Body of pancreas (tissue), 4 donors: Measurements from ENCODE around the gene UBE2L3. TPM values are rescaled to one million over a fixed set of nuclear protein-coding genes. Genes with fewer than 3 reads are reported as not detected.
"Not testable (repeated sequence)": the region's sequence is repeated elsewhere in the genome, so short reads cannot be mapped to it uniquely, and the experiment has no call there.

Experiments used
- ATAC-seq: fragments of 150-250 bp; one replicate; pipeline ENCODE4 v1.9.1; 2016
- DNase-seq, 4 donors: peaks; one replicate each; pipeline ENCODE4 v3.0.0-alpha.2; 2019
- H3K27ac ChIP-seq, 4 donors: fragments of 200-600 bp; sonication (generic); 1 replicate in 3 of 4; 2 replicates in 1 of 4; pipeline versions ENCODE4 v1.5.1 to v1.6.1; 2016 to 2019; ENCODE audit warnings: mild to moderate bottlenecking in 1 of 4, mixed read lengths in 1 of 4, moderate library complexity in 1 of 4
- H3K27me3 ChIP-seq, 2 donors: fragments of 200-600 bp; sonication (generic); one replicate each; pipeline ENCODE4 v1.6.0; 2016; ENCODE audit warnings: mild to moderate bottlenecking in 1 of 2
- H3K36me3 ChIP-seq, 2 donors: fragments of 200-600 bp; sonication (generic); replicated peaks in 1 of 2; 2 replicates each; pipeline ENCODE4 v1.5.1; 2016; ENCODE audit warnings: low read depth in 2 of 2; ENCODE audit not compliant: insufficient read depth in 1 of 2
- H3K4me1 ChIP-seq: fragments of 200-600 bp; sonication (generic); one replicate; pipeline ENCODE4 v1.6.0; 2016
- H3K4me3 ChIP-seq, 2 donors: fragments of 200-600 bp; sonication (generic); 1 replicate in 1 of 2; 2 replicates in 1 of 2; pipeline ENCODE4 v1.5.1; 2016 to 2019
- H3K9me3 ChIP-seq, 3 donors: fragments of 200-600 bp; sonication (generic); 1 replicate in 2 of 3; 2 replicates in 1 of 3; pipeline ENCODE4 v1.5.1; 2016
- POLR2A ChIP-seq, 3 donors: fragments of 450-650 bp; IDR thresholded peaks; one replicate each; pipeline ENCODE4 v1.6.1; 2016; ENCODE audit warnings: antibody characterized with exemption in 3 of 3, mild to moderate bottlenecking in 2 of 3
- WGBS, 2 donors: methylation state at CpG; one replicate each; pipeline ENCODE4 v1.1.5; 2017; 5-methylcytosine and 5-hydroxymethylcytosine counted together
- intact Hi-C: fragments of 100-400 bp; cut with DNase I; formaldehyde crosslinking; loops from one replicate; pipeline ENCODE4 v1.15.1; 2023
- total RNA-seq, 2 donors: library from RNA; depleted of rRNA; stranded (reverse); fragments of >200 nt; gene quantifications; one replicate each; pipeline ENCODE4 v1.1.0, GENCODE V29; 2016
- TF ChIP-seq, protein P1 (sequence below), 7 experiments: fragments of 450-650 bp in 4 of 7; fragments of 200-600 bp in 3 of 7; sonication (generic) in 3 of 7; IDR thresholded peaks; one replicate each; pipeline ENCODE4 v1.5.1; 2016 to 2019; ENCODE audit warnings: antibody characterized with exemption in 7 of 7

UBE2L3 gene
- total RNA-seq, 2 donors from 2014 or later, result 17.4 to 33.3 TPM

DNA sequence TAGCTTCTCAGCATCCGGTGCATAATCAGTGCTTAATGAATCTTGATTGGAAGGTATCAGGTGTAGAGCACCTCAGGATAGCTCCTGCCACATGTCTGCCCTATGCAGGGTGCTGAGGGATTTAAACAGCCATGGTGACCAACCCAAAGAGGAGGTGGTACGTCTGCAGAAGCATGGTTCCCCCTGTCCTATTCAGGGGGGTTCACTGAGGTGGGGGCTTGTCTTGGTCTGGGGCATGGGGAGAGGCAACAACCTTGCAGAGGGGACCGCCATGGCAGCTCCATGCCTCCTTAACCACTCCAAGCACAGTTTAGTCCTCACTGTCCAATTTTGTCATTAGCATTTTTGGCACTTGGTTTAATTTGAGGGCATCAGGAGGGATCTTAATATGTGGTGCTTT is 24.9 kb downstream of the UBE2L3 start:
- Histone ChIP-seq H3K4me1 (peaks cover 33% of the 10 kb centered on the region), H3K27me3 (no peaks in the 10 kb centered on the region), H3K4me3 (no peak overlapping the region), H3K36me3 (peaks cover 0 to 6% of the 10 kb centered on the region in 2 donors), H3K27ac (no peak overlapping the region), H3K9me3 (no peaks in the 10 kb centered on the region)
- DNase-seq (no peak), ATAC-seq (no peak)
- intact Hi-C loops, result no loop called here
- 74 to 84% methylated on average over 3 of the region's 3 CpGs for WGBS, 2 donors
- TF ChIP-seq, protein P1, sequence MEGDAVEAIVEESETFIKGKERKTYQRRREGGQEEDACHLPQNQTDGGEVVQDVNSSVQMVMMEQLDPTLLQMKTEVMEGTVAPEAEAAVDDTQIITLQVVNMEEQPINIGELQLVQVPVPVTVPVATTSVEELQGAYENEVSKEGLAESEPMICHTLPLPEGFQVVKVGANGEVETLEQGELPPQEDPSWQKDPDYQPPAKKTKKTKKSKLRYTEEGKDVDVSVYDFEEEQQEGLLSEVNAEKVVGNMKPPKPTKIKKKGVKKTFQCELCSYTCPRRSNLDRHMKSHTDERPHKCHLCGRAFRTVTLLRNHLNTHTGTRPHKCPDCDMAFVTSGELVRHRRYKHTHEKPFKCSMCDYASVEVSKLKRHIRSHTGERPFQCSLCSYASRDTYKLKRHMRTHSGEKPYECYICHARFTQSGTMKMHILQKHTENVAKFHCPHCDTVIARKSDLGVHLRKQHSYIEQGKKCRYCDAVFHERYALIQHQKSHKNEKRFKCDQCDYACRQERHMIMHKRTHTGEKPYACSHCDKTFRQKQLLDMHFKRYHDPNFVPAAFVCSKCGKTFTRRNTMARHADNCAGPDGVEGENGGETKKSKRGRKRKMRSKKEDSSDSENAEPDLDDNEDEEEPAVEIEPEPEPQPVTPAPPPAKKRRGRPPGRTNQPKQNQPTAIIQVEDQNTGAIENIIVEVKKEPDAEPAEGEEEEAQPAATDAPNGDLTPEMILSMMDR (IDR thresholded peaks at IDR 0.05), result no peak
- no peak for TF ChIP-seq POLR2A (IDR thresholded peaks at IDR 0.05)

DNA sequence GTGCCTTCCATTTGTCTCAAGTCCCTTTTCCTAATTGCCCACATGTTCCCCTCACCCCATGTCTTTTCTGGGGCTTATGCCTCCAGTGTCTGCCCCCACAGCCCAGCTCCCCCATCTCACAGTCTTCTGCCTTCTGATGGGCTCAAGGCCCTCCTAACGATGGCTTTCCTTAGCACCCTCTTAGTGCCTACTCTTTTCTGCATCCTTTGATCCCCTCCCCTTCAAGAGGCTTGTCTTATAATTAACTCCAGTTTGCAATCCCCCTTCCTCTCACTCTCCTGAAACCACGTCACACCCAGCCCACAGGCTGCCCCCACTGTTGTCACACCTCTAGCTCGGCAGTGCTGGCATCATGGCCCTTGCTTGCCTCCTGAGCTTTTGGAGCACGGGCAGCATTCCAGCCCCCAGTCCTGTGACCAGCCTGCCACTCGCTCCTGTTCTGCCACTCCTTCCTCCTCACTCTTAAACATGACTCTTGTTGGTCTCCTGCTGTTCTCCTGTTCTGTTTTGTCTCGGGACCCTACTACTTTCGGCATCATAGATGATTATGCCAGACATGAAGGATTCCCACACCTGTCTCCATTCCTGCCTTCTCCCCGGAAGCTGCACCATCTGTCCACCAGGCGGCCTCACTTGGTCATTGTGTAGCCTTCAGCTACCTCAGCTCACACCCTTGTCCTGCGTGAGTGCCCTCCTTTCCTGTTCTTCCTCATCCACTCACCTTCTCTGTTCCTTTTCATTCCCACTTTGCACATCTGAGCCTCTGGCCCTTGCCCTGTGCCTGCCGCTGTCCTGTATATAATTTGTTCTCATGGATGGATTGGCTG is 26.1 kb downstream of the UBE2L3 start:
- DNase-seq, result peak in 1 of 4 donors; percentile 42
- no peak overlapping the region for H3K4me3 ChIP-seq
- peaks cover 0 to 6% of the 10 kb centered on the region in 2 donors for H3K36me3 ChIP-seq
- intact Hi-C loops, result no loop called here
- TF ChIP-seq POLR2A (IDR thresholded peaks at IDR 0.05), result no peak
- TF ChIP-seq, protein P1 (IDR thresholded peaks at IDR 0.05), result peak in 4 of 7 experiments; percentile 19 to 35 (median 34)
- peaks cover 27% of the 10 kb centered on the region for H3K4me1 ChIP-seq
- ATAC-seq, result no peak
- no peak overlapping the region for H3K27ac ChIP-seq
- WGBS, 2 donors, result 64 to 68% methylated on average over 11 of the region's 11 CpGs
- H3K9me3 ChIP-seq, result no peaks in the 10 kb centered on the region
- H3K27me3 ChIP-seq, result no peaks in the 10 kb centered on the region

DNA sequence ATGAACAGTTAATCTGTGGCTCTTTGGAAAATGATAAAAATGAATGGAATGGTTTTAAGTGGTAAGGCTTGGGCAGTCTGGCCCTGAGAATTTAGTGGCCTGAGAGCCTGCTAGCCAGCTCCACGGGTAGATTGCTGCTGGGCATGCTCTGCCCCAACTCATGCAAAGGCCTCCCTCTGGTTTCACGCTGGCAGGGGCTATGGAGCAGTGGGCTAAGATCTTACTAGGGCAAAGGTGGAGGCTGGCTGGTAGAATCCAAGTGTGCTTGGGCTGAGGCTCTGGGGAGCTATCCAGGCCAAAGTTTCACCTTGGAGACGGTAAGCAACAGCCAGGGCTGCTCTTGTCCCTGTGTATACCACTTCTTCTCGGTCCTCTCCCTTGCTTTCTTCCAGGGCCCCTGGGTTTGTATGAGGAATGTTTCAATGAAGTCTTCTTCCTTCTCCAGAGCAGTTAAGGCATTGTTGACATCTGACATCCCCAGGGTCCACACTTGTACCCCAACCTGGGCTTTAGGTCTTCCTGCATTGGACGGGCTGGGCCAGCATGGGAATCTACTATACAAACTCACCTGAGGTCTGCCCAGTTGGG is 27.4 kb downstream of the UBE2L3 start:
- intact Hi-C loops, result no loop called here
- DNase-seq (no peak), ATAC-seq (no peak)
- 71 to 78% methylated on average over 4 to 5 of the region's 5 CpGs for WGBS, 2 donors
- Histone ChIP-seq H3K36me3 (peaks cover 0 to 6% of the 10 kb centered on the region in 2 donors), H3K4me3 (no peak overlapping the region), H3K27me3 (no peaks in the 10 kb centered on the region), H3K27ac (no peak overlapping the region), H3K9me3 (no peaks in the 10 kb centered on the region), H3K4me1 (peaks cover 19% of the 10 kb centered on the region)
- TF ChIP-seq, protein P1 (IDR thresholded peaks at IDR 0.05), result no peak
- no peak for TF ChIP-seq POLR2A (IDR thresholded peaks at IDR 0.05)

DNA sequence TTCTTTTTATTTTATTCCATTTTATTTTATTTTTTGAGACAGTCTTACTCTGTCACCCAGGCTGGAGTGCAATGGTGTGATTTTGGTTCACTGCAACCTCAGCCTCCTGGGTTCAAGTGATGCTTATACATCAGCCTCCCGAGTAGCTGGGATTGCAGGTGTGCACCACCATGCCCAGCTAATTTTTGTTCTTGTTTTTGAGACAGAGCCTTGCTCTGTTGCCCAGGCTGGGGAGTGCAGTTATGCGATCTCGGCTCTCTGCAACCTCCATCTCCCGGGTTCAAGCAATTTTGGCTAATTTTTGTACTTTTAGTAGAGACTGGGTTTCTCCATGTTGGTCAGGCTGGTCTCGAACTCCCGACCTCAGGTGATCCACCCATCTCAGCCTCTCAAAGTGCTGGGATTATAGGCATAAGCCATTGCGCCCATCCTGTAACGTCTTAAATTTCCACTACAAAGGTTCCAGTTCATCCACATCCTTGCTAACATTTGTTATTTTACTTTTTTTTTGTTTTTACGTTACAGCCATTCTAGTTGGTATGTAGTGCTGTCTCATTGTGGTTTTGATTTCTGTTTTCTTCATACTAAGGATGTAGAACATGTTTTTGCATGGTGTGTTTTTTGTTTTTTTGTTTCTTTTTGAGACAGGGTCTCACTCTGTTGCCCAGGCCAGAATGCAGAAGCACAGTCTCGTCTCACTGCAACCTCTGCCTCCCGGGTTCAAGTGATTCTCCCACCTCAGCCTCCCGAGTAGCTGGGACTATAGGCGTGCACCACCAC is 29.0 kb downstream of the UBE2L3 start:
- H3K27me3 ChIP-seq, H3K4me1 ChIP-seq, DNase-seq, H3K9me3 ChIP-seq, H3K27ac ChIP-seq, H3K36me3 ChIP-seq, H3K4me3 ChIP-seq, intact Hi-C loops, ATAC-seq: not testable (repeated sequence)
- 92 to 94% methylated on average over 13 of the region's 13 CpGs for WGBS, 2 donors

DNA sequence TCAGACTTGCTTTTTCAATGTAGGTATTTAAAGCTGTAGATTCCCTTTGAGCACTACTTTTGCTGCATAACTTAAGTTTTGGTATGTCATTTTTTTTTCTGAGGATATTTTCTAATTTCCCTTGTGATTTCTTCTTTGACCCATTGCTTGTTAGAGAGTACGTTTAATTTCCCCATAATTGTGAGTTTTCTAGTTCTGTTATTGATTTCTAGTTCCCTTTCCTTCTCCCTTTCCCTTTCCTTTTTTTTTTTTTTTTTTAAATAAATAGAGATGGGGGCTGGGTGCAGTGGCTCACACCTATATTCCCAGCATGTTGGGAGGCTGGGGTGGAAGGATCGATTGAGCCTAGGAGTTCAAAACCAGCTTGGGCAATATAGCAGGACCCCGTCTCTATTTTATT is 30.8 kb downstream of the UBE2L3 start:
- WGBS, 2 donors, result 78 to 83% methylated on average over 3 of the region's 3 CpGs
- DNase-seq, result no peak
- intact Hi-C loops, result no loop called here
- Histone ChIP-seq H3K4me1 (no peaks in the 10 kb centered on the region), H3K36me3 (peaks cover 0 to 6% of the 10 kb centered on the region in 2 donors), H3K4me3 (no peak overlapping the region), H3K27me3 (no peaks in the 10 kb centered on the region), H3K9me3 (no peaks in the 10 kb centered on the region), H3K27ac (no peak overlapping the region)
- TF ChIP-seq, protein P1 (IDR thresholded peaks at IDR 0.05), result no peak
- TF ChIP-seq POLR2A (IDR thresholded peaks at IDR 0.05), result no peak
- no peak for ATAC-seq
